NCI-H2196 treated with DMSO at 0.1 percent for 48 hours (cell line): ENCODE results near the gene TLE1.
"Not testable (repeated sequence)": the region's sequence is repeated elsewhere in the genome, so short reads cannot be mapped to it uniquely, and the experiment has no call there.

Source experiments
- DNase-seq: peaks from one replicate; lab custom pipeline; 2025; ENCODE audit not compliant: unreplicated experiment; lab: John Stamatoyannopoulos, UW

Gene TLE1

DNA sequence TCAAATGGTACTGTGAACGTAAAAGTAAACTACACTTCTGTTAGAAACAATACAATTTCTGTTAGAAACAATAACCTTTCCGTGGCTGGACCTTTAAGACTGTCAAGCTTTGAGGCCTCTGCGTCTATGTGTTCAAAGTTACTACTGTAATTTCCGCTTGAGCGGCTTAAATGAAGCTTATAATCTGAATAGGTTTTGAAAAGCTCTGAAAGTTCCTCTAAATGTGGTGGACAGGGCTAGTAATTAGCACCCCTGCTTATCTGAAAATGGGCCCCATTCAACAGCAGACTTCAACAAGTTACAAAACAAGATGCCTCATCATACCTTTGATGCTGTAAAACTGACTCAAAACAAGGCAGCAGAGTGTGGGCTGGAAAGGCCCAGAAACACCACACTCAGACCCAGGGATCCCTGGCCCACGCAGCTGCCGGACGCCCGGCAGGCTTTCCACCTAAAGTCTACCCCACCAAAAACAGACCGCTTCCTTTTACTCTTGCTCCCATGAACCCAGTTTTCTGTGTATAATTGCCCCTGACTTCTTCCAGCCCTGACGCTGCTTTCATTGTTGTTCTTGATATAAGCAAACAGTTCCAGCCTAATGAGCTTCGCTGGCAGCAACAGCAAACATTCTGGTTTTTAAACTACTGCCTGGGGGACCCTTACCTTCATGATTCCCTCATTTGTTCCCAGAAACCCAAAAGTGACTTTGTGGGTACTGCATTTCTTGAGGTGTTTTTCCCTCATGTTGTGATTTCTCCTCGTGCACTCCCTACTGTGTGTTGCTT lies 66.7 kb downstream of the TLE1 start:
- no peak for DNase-seq

- DNase-seq, result no peak
Measured at GRCh38 chr9:81621785-81622259, 67.5 kb downstream of the TLE1 start.

DNA sequence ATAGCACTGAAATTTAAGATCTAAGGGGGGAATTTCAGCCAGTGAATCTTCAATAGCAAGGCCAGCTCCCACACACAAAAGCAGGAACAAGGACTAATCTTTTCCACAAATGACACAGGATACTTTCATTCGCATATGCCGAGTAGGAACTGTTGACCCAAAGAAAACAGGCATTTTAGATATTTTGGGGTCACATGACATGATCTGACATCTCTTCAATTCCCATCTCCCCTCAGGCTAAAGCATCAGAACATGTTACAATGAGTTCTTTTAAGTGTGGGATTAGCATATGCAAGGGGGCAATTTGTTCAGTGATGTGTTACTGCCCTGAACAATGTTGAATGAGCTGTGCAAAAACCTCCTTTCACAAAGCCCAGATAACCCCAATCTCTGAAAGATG lies 68.2 kb downstream of the TLE1 start:
- DNase-seq, result no peak

GRCh38 chr9:81620002-81620390 lies 69.4 kb downstream of the TLE1 start:
- no peak for DNase-seq

GRCh38 chr9:81619353-81620001 lies 69.9 kb downstream of the TLE1 start:
- no peak for DNase-seq

- no peak for DNase-seq
Measured at GRCh38 chr9:81618923-81619322, 70.4 kb downstream of the TLE1 start.

- no peak for DNase-seq
Measured at GRCh38 chr9:81616141-81616540, 73.2 kb downstream of the TLE1 start.

- no peak for DNase-seq
Measured at GRCh38 chr9:81614335-81614734, 75.0 kb downstream of the TLE1 start.

- no peak for DNase-seq
Measured at GRCh38 chr9:81613002-81613812, 76.1 kb downstream of the TLE1 start.

DNA sequence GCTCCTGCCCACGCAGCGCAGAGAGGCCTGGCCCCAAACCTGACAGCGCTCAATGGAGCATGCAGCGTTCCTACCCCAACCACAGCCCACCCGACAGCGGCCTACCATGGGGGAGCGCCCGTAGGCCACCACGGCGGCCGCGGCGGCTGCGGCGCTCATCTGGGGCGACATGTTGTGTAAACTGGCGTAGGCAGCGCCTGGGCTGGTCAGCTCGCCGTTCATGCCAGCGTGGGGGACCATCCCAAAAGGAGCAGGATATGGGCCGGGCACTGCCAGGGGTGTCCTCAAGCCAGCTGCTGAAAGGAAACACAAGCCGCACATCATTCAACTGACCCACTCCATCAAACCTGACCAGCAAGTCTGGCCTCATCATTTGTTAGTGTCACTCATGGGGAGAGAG lies 77.7 kb downstream of the TLE1 start:
- DNase-seq, result no peak

DNA sequence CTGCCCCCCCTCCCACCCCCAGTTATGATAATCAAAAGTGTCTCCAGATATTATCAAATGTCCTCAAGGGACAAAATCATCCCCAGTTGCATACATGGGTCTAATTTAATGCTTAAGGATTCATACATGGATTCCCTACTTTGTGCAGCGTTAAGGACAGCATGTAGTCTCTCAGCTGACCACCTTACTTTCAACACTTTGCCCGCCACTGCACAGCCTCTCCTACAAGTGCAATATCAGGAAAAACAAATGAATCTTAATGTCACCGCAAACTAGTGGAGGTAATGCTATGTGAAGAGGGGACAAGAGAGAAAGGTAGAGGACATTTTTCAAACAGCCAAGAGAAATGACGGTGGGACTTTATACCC lies 78.6 kb downstream of the TLE1 start:
- DNase-seq, result no peak

DNA sequence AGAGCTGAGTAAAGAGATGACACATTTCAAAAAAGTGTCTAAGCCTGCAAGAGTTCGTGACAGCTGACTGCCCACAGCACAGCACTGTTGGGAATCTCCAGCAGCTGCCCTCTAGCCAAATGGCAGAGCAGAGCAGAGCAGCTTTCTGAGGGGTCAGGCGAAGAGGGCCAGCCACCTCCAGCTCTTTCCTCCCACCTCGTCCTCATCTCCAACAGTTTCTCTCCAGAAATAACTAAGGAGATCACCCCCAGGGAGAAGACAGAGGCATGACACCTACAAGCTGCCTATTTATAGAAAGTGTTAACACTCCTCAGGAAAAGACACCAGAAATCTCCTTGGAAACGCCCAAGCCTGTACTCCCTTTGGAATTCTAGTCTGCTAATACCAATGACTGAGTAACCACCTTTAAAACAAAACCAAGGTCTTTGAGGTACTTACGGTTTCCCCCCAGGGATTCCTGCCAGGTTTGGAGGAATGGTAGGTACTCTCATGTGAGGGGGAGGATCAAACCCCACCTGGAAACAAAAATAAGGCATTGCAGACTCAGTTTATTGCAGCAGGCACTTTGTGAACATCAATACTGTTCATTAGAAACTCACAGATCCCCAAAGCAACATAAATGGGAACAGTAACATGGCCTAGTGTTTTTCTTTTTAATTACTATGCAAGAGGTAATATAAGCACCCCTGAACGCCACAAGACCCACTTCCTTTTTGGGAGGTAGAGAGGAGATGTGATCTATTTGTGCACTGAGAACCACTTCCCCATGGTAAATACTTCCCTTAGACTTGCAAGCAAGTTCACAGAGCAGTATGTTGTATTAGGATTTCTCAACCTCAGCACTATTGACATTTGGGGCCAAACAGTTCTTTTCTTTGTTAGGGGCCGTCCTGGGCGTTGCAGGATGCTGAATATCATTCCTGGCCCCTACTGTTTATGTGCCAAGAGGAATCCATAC lies 79.3 kb downstream of the TLE1 start:
- DNase-seq, result no peak

GRCh38 chr9:81608289-81608657 lies 81.1 kb downstream of the TLE1 start:
- DNase-seq, result no peak

GRCh38 chr9:81607593-81608288 lies 81.6 kb downstream of the TLE1 start:
- no peak for DNase-seq

GRCh38 chr9:81606261-81606660 lies 83.1 kb downstream of the TLE1 start:
- not testable (repeated sequence) for DNase-seq

DNA sequence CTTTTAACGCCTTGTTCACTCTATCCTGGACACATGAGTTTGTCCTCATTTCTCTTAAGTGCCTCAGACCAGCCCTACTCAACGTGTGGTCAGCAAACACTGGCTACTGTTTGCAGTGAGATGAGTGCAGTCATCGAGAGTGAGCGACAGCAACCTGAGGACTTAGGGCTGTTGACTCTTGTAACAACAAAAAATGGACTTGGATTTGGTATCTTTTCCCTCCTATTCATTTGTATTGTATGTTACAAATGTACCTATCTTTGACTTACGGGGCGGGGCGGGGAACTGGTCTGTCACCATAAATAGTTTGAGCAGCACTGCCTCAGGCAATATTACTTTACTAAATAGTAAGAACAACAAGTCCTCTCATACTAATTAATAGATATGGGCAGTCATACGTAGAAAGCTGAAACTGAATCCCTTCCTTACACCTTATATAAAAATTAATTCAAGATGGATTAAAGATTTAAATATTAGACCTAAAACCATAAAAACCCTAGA lies 84.1 kb downstream of the TLE1 start:
- peak; percentile 23 for DNase-seq

GRCh38 chr9:81604306-81605169 lies 84.8 kb downstream of the TLE1 start:
- DNase-seq, result no peak

- DNase-seq, result no peak
Measured at GRCh38 chr9:81602887-81603680, 86.3 kb downstream of the TLE1 start.
